ENCODE data around the gene SNRPD2.

The SNRPD2 gene

DNA sequence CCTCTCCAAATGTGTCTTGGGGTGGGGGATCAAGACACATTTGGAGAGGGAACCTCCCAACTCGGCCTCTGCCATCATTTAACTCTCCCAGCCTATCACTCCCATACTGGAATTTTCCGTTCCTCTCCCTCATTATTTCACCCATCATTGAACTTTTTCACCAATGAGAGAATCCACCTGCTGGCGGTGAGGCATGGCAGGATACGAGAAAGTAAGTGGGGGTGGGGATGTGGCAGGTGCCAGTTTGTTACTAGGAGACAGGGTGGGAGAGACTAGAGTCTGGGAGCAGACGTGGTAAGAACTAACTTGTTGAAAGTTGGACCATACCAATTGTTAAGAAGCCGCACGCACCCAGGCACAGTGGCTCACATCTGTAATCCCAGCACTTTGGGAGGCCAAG is 16.8 kb downstream of the SNRPD2 start:
- no peak overlapping the region for H3K4me3 ChIP-seq (ENCODE audit: low read length in 2 of 2)
- H3K4me1 ChIP-seq (ENCODE audit: control insufficient read depth, insufficient read depth, low read length), result peaks cover 13% of the 10 kb centered on the region
- H3K9ac ChIP-seq (ENCODE audit: low read length in 2 of 2), result no peak overlapping the region
- no peaks in the 10 kb centered on the region for H3K36me3 ChIP-seq (ENCODE audit: control insufficient read depth in 2 of 2, insufficient read depth in 2 of 2, low read length in 2 of 2)
- no peak overlapping the region for H3K27ac ChIP-seq (ENCODE audit: low read length)
- peaks cover 46 to 51% of the 10 kb centered on the region in 2 donors for H3K27me3 ChIP-seq (ENCODE audit: control insufficient read depth in 1 of 2, insufficient read depth in 2 of 2, low read length in 2 of 2)
- H3K9me3 ChIP-seq (ENCODE audit: control insufficient read depth in 2 of 2, low read length in 2 of 2), result no peaks in the 10 kb centered on the region

DNA sequence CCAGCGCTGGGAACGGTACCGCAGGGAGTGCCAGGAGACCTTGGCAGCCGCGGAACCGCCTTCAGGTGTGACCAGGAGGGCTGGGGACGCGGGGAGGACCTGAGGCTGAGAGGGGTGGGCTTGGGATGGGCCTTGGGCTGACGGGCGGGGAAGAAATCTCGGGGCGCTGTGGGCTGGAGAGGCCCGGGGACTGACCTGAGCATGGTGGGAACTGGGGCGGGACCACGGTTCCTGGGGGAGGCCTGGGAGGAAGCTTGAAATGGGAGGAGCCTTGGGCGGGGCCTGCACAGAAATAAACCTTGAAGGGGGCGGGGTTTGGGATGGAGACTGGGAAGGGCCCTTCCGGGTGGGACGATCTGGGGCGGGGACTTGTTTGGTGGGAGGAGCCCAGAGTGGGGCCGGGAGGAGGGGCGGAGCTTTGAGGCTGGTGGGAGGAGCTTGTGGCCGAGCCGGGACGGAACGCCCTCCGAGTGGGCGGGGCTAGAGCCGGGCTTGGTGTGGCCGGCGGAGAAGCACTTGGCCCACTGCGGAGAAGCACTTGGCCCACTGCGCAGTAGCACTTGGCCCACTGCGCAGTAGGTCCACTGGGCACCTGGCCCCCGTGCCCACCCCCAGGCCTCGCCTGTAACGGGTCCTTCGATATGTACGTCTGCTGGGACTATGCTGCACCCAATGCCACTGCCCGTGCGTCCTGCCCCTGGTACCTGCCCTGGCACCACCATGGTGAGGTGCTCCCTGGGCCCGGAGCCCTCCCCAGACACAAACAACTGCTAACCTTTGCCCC is 20.9 kb downstream of the SNRPD2 start:
- H3K4me3 ChIP-seq (ENCODE audit: low read length in 2 of 2), result peak overlapping the region in 1 of 2 donors; percentile 8
- H3K36me3 ChIP-seq (ENCODE audit: control insufficient read depth in 2 of 2, insufficient read depth in 2 of 2, low read length in 2 of 2), result no peaks in the 10 kb centered on the region
- no peak overlapping the region for H3K9ac ChIP-seq (ENCODE audit: low read length in 2 of 2)
- H3K27me3 ChIP-seq (ENCODE audit: control insufficient read depth in 1 of 2, insufficient read depth in 2 of 2, low read length in 2 of 2), result peaks cover 47 to 54% of the 10 kb centered on the region in 2 donors
- H3K4me1 ChIP-seq (ENCODE audit: control insufficient read depth, insufficient read depth, low read length), result peaks cover 14% of the 10 kb centered on the region
- H3K27ac ChIP-seq (ENCODE audit: low read length), result no peak overlapping the region
- H3K9me3 ChIP-seq (ENCODE audit: control insufficient read depth in 2 of 2, low read length in 2 of 2), result no peaks in the 10 kb centered on the region

DNA sequence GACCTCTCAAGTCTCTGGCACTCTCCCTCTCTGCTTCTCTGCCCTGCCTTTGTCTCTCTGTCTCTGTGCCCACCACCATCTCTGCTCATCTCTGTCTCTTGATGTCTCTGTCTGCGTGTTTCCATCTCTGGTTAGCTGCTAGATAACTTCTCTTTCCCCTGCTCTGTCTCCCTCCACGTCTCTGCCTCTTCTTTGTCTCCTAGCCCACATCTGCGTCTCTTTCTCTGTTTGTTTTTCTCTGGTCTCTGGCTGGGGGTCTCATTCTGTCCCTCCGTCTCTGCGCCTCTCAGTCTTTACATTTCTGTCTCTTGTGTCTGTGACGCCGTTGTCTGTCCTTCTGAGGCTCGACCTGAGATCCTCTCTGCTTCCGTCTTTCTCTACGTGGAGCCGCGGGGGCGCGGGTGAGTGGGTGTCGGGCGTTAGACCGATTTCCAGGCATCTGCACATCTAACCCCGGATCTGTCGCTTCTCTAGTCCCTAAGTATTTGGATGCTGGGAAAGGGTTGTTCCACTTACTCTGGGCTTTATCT is 23.3 kb downstream of the SNRPD2 start:
- Histone ChIP-seq H3K36me3 (ENCODE audit: control insufficient read depth in 2 of 2, insufficient read depth in 2 of 2, low read length in 2 of 2) (no peaks in the 10 kb centered on the region), H3K27ac (ENCODE audit: low read length) (no peak overlapping the region), H3K4me3 (ENCODE audit: low read length in 2 of 2) (peak overlapping the region; percentile 48 to 57), H3K27me3 (ENCODE audit: control insufficient read depth in 1 of 2, insufficient read depth in 2 of 2, low read length in 2 of 2) (peaks cover 51 to 55% of the 10 kb centered on the region in 2 donors), H3K4me1 (ENCODE audit: control insufficient read depth, insufficient read depth, low read length) (peaks cover 14% of the 10 kb centered on the region), H3K9ac (ENCODE audit: low read length in 2 of 2) (peak overlapping the region in 1 of 2 donors; percentile 9), H3K9me3 (ENCODE audit: control insufficient read depth in 2 of 2, low read length in 2 of 2) (no peaks in the 10 kb centered on the region)

DNA sequence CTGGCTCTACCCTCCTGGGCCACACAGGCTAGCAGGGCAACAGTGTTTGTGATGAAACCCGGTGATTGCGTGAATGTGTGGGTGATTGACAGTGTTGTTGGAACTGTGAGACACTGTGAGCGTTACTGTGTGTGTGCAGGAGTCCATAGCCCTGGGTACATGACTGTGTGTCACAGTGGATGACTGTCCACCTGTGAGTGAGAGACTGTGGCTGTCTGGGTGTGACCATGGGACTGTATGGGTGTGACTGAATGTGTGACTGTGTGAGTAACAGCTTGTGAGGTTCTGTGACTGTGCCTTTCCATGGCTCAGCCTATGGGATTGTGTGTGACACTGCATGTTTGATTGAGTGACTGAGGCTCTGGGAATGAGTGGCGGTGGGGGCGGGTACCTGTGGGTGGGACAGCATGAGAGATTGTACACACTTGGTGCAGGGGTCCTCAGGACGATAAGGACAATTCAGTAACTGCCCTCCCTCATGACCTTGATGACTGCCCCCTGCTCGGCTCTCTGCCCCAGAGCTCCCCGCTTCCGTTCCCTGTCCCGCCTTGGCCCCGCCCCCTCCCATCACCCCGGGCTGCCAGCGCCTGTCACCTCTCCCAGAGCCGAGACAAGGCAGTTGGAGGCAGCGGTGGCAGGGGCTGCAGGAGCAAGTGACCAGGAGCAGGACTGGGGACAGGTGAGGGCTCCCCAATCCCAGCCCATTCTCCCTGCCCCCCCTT is 24.0 kb downstream of the SNRPD2 start, which contains the start of gene GIPR:
Gene GIPR (plus strand): TSS at position 602 of the 722 bp plus-strand sequence. CDS start 1,300 bp downstream, outside the sequence.
- Histone ChIP-seq H3K27ac (ENCODE audit: low read length) (no peak within 1 kb of the TSS), H3K36me3 (ENCODE audit: control insufficient read depth in 2 of 2, insufficient read depth in 2 of 2, low read length in 2 of 2) (no peaks in the 10 kb centered on the region), H3K4me3 (ENCODE audit: low read length in 2 of 2) (peak within 1 kb of the TSS; percentile 48 to 57), H3K9me3 (ENCODE audit: control insufficient read depth in 2 of 2, low read length in 2 of 2) (no peaks in the 10 kb centered on the region), H3K9ac (ENCODE audit: low read length in 2 of 2) (peak within 1 kb of the TSS in 1 of 2 donors; percentile 9), H3K27me3 (ENCODE audit: control insufficient read depth in 1 of 2, insufficient read depth in 2 of 2, low read length in 2 of 2) (peaks cover 51 to 53% of the 10 kb centered on the region in 2 donors), H3K4me1 (ENCODE audit: control insufficient read depth, insufficient read depth, low read length) (peaks cover 14% of the 10 kb centered on the region)

DNA sequence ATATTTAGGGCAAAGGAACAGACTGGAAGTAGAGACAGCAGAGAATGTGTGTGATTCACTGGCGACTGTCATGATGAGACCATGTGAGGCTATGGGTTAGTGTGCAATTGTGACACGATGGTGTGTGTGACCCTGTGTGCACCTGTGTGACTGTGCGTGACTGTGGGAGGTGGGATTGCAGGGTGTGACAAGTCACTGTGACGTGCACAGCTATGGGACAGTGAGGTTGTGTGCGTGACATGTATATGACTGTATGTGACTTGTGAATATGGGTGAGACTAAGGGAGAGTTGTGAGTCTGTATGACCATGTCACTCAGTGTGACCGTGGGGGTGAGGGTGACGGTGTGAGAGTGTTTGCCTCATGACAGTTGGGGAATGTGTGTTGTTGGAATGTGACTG is 27.2 kb downstream of the SNRPD2 start:
- no peaks in the 10 kb centered on the region for H3K36me3 ChIP-seq (ENCODE audit: control insufficient read depth in 2 of 2, insufficient read depth in 2 of 2, low read length in 2 of 2)
- peaks cover 36 to 37% of the 10 kb centered on the region in 2 donors for H3K27me3 ChIP-seq (ENCODE audit: control insufficient read depth in 1 of 2, insufficient read depth in 2 of 2, low read length in 2 of 2)
- H3K27ac ChIP-seq (ENCODE audit: low read length), result no peak overlapping the region

DNA sequence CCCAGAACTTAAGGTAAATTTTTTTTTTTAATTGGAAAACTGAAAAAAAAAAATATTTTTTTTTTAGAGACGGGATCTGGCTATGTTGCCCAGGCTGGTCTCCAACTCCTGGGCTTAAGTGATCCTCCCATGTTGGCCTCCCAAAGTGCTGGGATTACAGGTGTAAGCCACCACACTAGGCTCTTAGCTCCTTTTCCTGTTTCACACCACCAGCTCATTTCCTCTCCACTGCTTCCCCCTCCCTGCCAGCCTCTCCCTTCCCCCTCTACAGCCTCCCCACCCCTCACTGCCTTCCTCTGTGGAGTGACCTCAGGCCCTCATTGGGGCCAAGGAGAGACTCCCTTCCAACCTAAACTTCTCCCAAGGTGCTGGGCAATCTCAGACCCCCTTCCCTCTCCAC is 28.0 kb downstream of the SNRPD2 start:
- Histone ChIP-seq H3K9ac (ENCODE audit: low read length in 2 of 2) (no peak overlapping the region), H3K27me3 (ENCODE audit: control insufficient read depth in 1 of 2, insufficient read depth in 2 of 2, low read length in 2 of 2) (peaks cover 31 to 36% of the 10 kb centered on the region in 2 donors), H3K36me3 (ENCODE audit: control insufficient read depth in 2 of 2, insufficient read depth in 2 of 2, low read length in 2 of 2) (no peaks in the 10 kb centered on the region)

More for the DNA sequence above, 27.2 kb downstream of the SNRPD2 start:
- Histone ChIP-seq H3K9ac (ENCODE audit: low read length in 2 of 2) (no peak overlapping the region), H3K4me3 (ENCODE audit: low read length in 2 of 2) (no peak overlapping the region), H3K9me3 (ENCODE audit: control insufficient read depth in 2 of 2, low read length in 2 of 2) (no peaks in the 10 kb centered on the region), H3K4me1 (ENCODE audit: control insufficient read depth, insufficient read depth, low read length) (peaks cover 14% of the 10 kb centered on the region)

DNA sequence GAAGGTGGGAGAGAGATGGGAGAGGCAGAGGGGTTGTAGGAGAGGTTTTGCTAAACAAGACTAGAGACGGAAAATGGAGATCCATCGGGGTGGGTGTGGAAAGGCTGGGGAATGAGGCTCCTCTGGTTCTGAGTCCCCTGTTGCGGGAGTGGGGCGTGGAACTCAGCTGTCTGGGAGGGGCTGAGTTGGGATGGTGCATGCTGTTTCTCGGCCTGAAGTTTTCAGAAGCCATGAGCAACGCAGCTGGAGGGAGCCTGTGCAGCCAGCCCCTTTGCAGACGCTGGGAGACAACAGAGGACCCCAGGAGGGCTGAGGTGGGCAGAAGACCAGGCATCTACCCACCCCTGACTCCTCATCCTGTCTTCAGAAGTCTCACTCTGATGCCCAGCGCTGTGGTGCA is 31.1 kb downstream of the SNRPD2 start:
- Histone ChIP-seq H3K4me3 (ENCODE audit: low read length in 2 of 2) (no peak overlapping the region), H3K36me3 (ENCODE audit: control insufficient read depth in 2 of 2, insufficient read depth in 2 of 2, low read length in 2 of 2) (no peaks in the 10 kb centered on the region), H3K4me1 (ENCODE audit: control insufficient read depth, insufficient read depth, low read length) (no peaks in the 10 kb centered on the region), H3K27me3 (ENCODE audit: control insufficient read depth in 1 of 2, insufficient read depth in 2 of 2, low read length in 2 of 2) (peaks cover 19 to 22% of the 10 kb centered on the region in 2 donors), H3K9me3 (ENCODE audit: control insufficient read depth in 2 of 2, low read length in 2 of 2) (no peaks in the 10 kb centered on the region), H3K27ac (ENCODE audit: low read length) (no peak overlapping the region), H3K9ac (ENCODE audit: low read length in 2 of 2) (no peak overlapping the region)

More for the DNA sequence above, 28.0 kb downstream of the SNRPD2 start:
- no peaks in the 10 kb centered on the region for H3K9me3 ChIP-seq (ENCODE audit: control insufficient read depth in 2 of 2, low read length in 2 of 2)
- H3K4me3 ChIP-seq (ENCODE audit: low read length in 2 of 2), result no peak overlapping the region
- H3K4me1 ChIP-seq (ENCODE audit: control insufficient read depth, insufficient read depth, low read length), result peaks cover 7% of the 10 kb centered on the region
- no peak overlapping the region for H3K27ac ChIP-seq (ENCODE audit: low read length)

DNA sequence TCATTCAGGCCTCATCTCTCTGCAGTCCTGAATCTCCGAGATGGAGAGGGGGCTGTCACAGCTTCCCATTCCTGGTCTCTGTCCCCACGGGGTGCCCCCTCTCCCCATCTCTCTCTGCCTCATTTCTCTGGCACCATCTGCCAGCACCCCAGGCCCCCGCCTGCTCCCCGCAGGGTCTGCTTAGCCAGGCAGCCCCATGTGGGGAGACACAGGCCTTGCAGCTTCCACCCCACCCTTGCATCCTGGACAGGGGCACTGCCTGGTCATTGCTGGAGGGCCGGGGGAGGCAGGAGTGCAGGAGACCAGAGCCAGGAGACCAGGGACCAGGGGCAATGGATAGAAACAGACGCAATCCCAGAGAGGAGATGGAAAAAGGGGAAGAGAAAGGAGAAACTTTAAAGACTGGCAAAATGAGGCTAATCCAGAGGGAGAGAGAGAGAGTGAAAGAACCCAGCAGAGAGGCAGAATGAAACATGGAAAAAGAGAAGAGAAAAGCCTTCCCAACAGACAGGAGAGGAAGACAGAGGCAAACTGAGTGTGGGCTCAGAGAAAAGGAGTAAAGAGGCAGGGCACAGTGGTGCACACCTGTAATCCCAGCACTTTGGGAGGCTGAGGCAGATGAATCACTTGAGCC is 32.5 kb downstream of the SNRPD2 start:
- no peaks in the 10 kb centered on the region for H3K9me3 ChIP-seq (ENCODE audit: control insufficient read depth in 2 of 2, low read length in 2 of 2)
- no peaks in the 10 kb centered on the region for H3K4me1 ChIP-seq (ENCODE audit: control insufficient read depth, insufficient read depth, low read length)
- no peak overlapping the region for H3K4me3 ChIP-seq (ENCODE audit: low read length in 2 of 2)
- no peaks in the 10 kb centered on the region for H3K36me3 ChIP-seq (ENCODE audit: control insufficient read depth in 2 of 2, insufficient read depth in 2 of 2, low read length in 2 of 2)
- no peak overlapping the region for H3K27ac ChIP-seq (ENCODE audit: low read length)
- H3K9ac ChIP-seq (ENCODE audit: low read length in 2 of 2), result no peak overlapping the region
- H3K27me3 ChIP-seq (ENCODE audit: control insufficient read depth in 1 of 2, insufficient read depth in 2 of 2, low read length in 2 of 2), result peaks cover 12 to 17% of the 10 kb centered on the region in 2 donors

DNA sequence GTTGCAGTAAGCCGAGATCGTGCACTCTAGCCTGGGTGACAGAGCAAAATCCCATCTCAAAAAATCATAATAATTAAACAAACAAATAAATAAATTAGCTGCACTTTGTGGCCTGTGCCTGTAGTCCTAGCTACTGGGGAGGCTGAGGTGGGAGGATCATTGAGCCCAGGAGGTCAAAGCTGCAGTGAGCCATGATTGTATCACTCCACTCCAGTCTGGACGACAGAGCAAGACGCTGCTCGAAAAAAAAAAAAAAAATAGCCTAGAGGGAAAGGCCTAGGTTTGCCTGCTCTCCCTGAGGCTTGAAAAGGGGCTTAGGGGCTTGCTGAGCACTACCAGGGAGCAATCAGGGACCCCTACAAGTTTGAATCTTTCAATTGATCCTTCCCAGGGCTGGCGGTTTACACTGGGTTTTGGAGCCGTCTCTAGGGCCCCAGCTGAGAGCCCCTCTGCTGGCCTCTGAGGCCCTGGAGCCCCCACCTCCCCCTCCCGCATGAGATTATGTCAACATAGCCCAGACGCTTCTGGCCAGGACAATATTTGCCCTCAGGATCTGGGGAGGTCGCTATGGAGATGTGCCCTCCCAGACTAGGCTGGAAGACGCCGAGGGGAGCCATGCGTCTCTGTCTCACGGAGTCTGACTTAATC is 34.1 kb downstream of the SNRPD2 start:
- Histone ChIP-seq H3K9ac (ENCODE audit: low read length in 2 of 2) (no peak overlapping the region), H3K4me1 (ENCODE audit: control insufficient read depth, insufficient read depth, low read length) (no peaks in the 10 kb centered on the region), H3K36me3 (ENCODE audit: control insufficient read depth in 2 of 2, insufficient read depth in 2 of 2, low read length in 2 of 2) (no peaks in the 10 kb centered on the region), H3K9me3 (ENCODE audit: control insufficient read depth in 2 of 2, low read length in 2 of 2) (no peaks in the 10 kb centered on the region), H3K27ac (ENCODE audit: low read length) (no peak overlapping the region), H3K4me3 (ENCODE audit: low read length in 2 of 2) (no peak overlapping the region), H3K27me3 (ENCODE audit: control insufficient read depth in 1 of 2, insufficient read depth in 2 of 2, low read length in 2 of 2) (peaks cover 10 to 12% of the 10 kb centered on the region in 2 donors)

DNA sequence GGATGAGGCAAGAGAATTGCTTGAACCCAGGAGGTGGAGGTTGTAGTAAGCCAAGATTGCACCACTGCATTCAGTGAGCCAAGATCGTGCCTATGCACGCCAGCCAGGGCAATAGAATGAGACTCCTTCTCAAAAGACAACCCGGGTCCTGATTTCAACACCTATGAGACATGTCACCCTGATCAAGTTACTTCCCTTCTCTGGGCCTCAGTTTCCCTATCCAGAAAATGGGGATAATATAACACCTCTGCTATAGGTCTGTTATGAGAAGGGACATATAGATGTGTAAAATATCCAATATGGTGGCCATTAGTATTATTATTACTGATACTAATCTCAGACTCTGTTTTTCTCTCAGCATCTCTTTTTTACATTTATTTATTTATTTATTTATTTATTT is 36.7 kb downstream of the SNRPD2 start:
- H3K4me3 ChIP-seq (ENCODE audit: low read length in 2 of 2), result no peak overlapping the region
- H3K9me3 ChIP-seq (ENCODE audit: control insufficient read depth in 2 of 2, low read length in 2 of 2), result no peaks in the 10 kb centered on the region
- H3K4me1 ChIP-seq (ENCODE audit: control insufficient read depth, insufficient read depth, low read length), result no peaks in the 10 kb centered on the region
- H3K9ac ChIP-seq (ENCODE audit: low read length in 2 of 2), result no peak overlapping the region
- H3K36me3 ChIP-seq (ENCODE audit: control insufficient read depth in 2 of 2, insufficient read depth in 2 of 2, low read length in 2 of 2), result no peaks in the 10 kb centered on the region
- H3K27me3 ChIP-seq (ENCODE audit: control insufficient read depth in 1 of 2, insufficient read depth in 2 of 2, low read length in 2 of 2), result peaks cover 8% of the 10 kb centered on the region in 2 donors
- H3K27ac ChIP-seq (ENCODE audit: low read length), result no peak overlapping the region
